Vagina (tissue), 2 donors: ENCODE measurements around the gene HIC2. TPM values are rescaled to one million over a fixed set of nuclear protein-coding genes. Genes with fewer than 3 reads are reported as not detected.
"Not testable (repeated sequence)": the region's sequence is repeated elsewhere in the genome, so short reads cannot be mapped to it uniquely, and the experiment has no call there.

Experiments
- DNase-seq, 2 donors: peaks; one replicate each; pipeline ENCODE4 v3.0.0-alpha.2; 2017; ENCODE audit errors: extremely low spot score in 2 of 2
- H3K27ac ChIP-seq: fragments of 200-600 bp; sonication (generic); one replicate; pipeline ENCODE4 v1.5.1; 2019
- H3K27me3 ChIP-seq: fragments of 200-600 bp; sonication (generic); one replicate; pipeline ENCODE4 v1.5.1; 2019
- H3K36me3 ChIP-seq, 2 donors: fragments of 200-600 bp; sonication (generic); one replicate each; pipeline ENCODE4 v1.5.1; 2017 to 2019
- H3K4me1 ChIP-seq: fragments of 200-600 bp; sonication (generic); one replicate; pipeline ENCODE4 v1.5.1; 2019
- H3K4me3 ChIP-seq, 2 donors: fragments of 200-600 bp; sonication (generic); 1 replicate in 1 of 2; 2 replicates in 1 of 2; pipeline ENCODE4 v1.5.1; 2016 to 2019
- H3K9me3 ChIP-seq: fragments of 200-600 bp; sonication (generic); one replicate; pipeline ENCODE4 v1.5.1; 2019
- POLR2A ChIP-seq, 2 donors: fragments of 450-650 bp; IDR thresholded peaks; one replicate each; pipeline ENCODE4 v1.6.1; 2017; ENCODE audit warnings: antibody characterized with exemption in 2 of 2, mild to moderate bottlenecking in 2 of 2, moderate library complexity in 2 of 2
- POLR2AphosphoS5 ChIP-seq, 2 donors: sonication (generic); formaldehyde crosslinking; IDR thresholded peaks; one replicate each; pipeline ENCODE4 v1.9.0; 2017; ENCODE audit warnings: antibody characterized with exemption in 2 of 2, mild to moderate bottlenecking in 2 of 2, low read depth in 1 of 2; ENCODE audit not compliant: insufficient read depth in 1 of 2
- intact Hi-C: fragments of 100-400 bp; cut with DNase I; formaldehyde crosslinking; loops from one replicate; pipeline ENCODE4 v1.15.1; 2023
- total RNA-seq: library from RNA; depleted of rRNA; stranded (reverse); fragments of >200 nt; gene quantifications from one replicate; pipeline ENCODE4 v1.2.3, GENCODE V29; 2016
- TF ChIP-seq, protein P1 (sequence below), 3 experiments: fragments of 450-650 bp in 2 of 3; fragments of 200-600 bp in 1 of 3; sonication (generic) in 1 of 3; IDR thresholded peaks; one replicate each; pipeline ENCODE4 v1.5.1; 2017 to 2019; ENCODE audit warnings: antibody characterized with exemption in 3 of 3, mild to moderate bottlenecking in 2 of 3, moderate library complexity in 2 of 3

HIC2 gene
- total RNA-seq, 1 donor from 2014 or later = 3.9 TPM

DNA sequence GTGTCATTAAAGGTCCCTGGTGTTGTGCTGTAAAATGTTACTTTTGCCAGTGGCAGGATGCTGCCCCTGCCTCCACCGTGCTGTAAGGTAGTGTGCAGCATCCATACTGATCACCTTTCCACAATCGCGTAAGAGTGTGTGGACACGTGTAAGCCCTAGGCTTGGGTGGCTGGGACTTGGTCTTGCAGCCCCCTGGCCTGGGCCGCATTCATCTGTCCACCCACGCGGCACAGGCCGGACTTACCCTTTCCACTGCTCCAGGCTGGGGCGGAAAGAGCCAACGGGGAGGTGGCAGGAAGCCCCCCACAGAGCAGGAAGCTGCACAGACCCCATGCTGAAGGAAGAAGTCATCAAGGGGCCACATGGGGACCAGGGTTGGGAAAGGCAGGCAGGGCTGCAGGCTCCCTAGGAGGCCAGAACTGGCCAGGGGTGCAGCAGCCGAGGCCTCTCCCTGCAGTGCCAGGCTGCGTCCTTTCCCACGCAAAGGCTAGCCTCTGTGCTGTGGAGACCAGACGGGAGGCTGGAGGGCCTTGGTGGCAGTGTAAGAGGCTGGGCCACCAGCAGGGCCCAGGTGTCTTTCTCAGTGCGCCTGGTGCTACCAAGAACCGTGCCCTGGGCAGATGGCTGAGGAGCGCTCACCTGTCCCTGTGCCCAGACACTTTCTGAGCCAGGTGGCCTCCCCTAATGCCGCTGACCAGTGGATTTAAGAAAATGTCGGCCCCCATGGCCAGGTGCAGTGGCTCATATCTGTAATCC, 38.3 kb downstream of the HIC2 start:
- DNase-seq = no peak

DNA sequence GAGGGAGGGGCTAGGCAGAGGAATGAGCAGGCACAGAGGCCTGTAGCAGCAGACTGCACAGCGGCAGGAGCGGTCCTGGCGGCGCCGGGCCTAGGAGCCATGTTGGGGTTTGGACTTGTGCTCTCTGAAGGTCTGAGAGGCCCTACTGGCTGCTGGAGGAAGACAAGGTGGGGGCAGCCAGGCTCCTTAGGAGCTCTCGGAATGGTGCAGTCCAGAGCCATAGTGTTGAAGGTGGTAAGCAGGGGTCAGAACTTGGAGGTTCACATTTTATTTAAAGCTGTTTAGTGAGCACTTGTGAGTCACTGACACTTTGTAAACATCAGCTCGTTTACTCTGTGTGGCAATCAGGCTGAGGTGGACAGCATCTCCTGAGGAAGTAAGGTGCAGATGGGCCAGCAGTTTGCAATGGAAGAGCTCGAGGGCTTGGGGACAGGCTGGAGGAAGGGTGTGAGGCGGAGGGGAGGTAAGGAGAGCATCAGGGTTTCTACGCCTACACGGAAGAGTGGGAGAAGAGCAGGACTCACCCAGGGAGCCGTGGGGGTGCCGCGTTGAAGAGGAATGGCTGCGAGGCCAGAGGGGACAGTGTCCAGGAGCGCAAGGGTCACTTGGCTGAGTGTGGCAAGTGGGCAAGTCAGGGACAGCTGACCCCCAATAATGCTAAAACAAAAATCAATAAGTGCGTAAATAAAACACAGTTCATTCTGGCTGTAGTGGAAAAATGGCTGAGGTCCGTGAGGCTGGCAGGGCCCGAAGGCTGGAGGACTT, 40.0 kb downstream of the HIC2 start:
- Histone ChIP-seq H3K27ac (no peak overlapping the region), H3K9me3 (no peaks in the 10 kb centered on the region), H3K4me1 (no peaks in the 10 kb centered on the region), H3K36me3 (no peaks in the 10 kb centered on the region), H3K4me3 (no peak overlapping the region), H3K27me3 (no peaks in the 10 kb centered on the region)
- no peak for DNase-seq
- no peak for TF ChIP-seq POLR2AphosphoS5 (IDR thresholded peaks at IDR 0.05; ENCODE audit: insufficient read depth in 1 of 2, low read depth in 1 of 2)
- TF ChIP-seq POLR2A (IDR thresholded peaks at IDR 0.05) = no peak
- TF ChIP-seq, protein P1, sequence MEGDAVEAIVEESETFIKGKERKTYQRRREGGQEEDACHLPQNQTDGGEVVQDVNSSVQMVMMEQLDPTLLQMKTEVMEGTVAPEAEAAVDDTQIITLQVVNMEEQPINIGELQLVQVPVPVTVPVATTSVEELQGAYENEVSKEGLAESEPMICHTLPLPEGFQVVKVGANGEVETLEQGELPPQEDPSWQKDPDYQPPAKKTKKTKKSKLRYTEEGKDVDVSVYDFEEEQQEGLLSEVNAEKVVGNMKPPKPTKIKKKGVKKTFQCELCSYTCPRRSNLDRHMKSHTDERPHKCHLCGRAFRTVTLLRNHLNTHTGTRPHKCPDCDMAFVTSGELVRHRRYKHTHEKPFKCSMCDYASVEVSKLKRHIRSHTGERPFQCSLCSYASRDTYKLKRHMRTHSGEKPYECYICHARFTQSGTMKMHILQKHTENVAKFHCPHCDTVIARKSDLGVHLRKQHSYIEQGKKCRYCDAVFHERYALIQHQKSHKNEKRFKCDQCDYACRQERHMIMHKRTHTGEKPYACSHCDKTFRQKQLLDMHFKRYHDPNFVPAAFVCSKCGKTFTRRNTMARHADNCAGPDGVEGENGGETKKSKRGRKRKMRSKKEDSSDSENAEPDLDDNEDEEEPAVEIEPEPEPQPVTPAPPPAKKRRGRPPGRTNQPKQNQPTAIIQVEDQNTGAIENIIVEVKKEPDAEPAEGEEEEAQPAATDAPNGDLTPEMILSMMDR (IDR thresholded peaks at IDR 0.05) = no peak
- intact Hi-C loops = no loop called here

More for the DNA sequence above, 38.3 kb downstream of the HIC2 start:
- no peaks in the 10 kb centered on the region for H3K4me1 ChIP-seq
- intact Hi-C loops = no loop called here
- H3K4me3 ChIP-seq = no peak overlapping the region
- TF ChIP-seq POLR2A (IDR thresholded peaks at IDR 0.05) = no peak
- no peak for TF ChIP-seq POLR2AphosphoS5 (IDR thresholded peaks at IDR 0.05; ENCODE audit: insufficient read depth in 1 of 2, low read depth in 1 of 2)
- TF ChIP-seq, protein P1 (IDR thresholded peaks at IDR 0.05) = no peak
- H3K9me3 ChIP-seq = no peaks in the 10 kb centered on the region
- H3K27ac ChIP-seq = no peak overlapping the region
- no peaks in the 10 kb centered on the region for H3K27me3 ChIP-seq
- H3K36me3 ChIP-seq = no peaks in the 10 kb centered on the region

DNA sequence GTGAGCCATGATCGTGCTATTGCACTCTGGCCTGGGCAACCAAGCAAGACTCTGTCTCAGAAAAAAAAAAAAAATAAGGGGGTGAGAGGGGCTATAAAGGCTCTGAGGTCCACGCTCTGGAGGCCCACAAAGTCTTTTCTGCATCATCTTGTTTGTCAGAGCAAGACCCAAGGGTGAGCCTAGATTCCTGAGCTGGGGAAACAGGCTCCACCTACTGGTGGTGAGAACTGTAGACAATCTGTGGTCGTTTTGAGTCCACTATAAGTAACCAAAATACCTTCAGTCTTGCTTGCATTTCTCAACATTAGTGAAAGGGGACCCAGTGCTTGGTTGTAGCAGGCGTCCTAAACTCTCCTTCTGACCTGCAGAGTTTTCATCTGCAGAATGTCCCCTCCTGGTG, 45.5 kb downstream of the HIC2 start:
- H3K27ac ChIP-seq, H3K4me1 ChIP-seq, DNase-seq, H3K9me3 ChIP-seq, H3K4me3 ChIP-seq, intact Hi-C loops, H3K36me3 ChIP-seq, H3K27me3 ChIP-seq: not testable (repeated sequence)

DNA sequence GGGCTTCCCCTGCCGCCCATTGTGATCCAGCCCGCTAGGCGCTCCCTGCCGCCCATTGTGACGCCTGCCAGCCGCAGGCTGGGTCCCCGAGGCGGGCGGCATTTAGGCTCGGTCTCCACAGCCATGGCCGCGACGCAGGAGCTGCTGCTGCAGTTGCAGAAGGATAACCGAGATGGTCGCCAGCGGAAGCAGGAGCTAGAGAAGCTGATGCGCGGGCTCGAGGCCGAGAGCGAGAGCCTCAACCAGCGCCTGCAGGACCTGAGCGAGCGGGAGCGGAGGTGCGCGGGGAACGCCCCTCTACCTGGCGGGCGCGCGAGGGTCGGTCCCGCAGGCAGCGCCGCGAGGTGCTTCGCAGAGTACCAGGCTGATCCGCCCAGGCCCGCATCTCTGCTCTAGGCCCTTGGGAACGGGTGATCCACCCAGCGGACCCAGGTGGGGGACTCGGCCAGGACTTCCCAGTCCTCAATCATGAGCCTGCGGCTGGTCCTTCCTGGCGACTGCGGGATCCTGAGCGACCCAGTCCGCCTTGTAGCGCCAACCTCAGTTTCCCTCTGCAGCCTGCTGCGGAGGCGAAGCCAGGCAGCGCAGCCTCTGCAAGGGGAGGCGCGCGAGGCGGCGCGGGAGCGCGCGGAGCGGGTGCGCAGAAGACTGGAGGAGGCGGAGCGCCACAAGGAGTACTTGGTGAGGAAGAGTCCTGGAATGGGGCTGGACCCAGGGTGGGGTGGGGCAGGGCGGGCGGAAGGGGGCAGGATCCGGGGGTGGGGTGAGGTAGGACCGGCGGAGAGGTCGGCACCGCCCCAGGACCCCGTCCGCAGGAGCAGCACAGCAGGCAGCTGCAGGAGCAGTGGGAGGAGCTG, 50.4 kb downstream of the HIC2 start, which contains the start of gene TMEM191C:
Gene TMEM191C (plus strand): TSS at position 51 of the 857 bp plus-strand sequence. CDS start 73 bp downstream, at position 124.
- H3K9me3 ChIP-seq, H3K4me1 ChIP-seq, intact Hi-C loops, DNase-seq, H3K27me3 ChIP-seq, H3K36me3 ChIP-seq, H3K27ac ChIP-seq: not testable (repeated sequence)
- peak within 1 kb of the TSS; percentile 31 to 42 for H3K4me3 ChIP-seq

DNA sequence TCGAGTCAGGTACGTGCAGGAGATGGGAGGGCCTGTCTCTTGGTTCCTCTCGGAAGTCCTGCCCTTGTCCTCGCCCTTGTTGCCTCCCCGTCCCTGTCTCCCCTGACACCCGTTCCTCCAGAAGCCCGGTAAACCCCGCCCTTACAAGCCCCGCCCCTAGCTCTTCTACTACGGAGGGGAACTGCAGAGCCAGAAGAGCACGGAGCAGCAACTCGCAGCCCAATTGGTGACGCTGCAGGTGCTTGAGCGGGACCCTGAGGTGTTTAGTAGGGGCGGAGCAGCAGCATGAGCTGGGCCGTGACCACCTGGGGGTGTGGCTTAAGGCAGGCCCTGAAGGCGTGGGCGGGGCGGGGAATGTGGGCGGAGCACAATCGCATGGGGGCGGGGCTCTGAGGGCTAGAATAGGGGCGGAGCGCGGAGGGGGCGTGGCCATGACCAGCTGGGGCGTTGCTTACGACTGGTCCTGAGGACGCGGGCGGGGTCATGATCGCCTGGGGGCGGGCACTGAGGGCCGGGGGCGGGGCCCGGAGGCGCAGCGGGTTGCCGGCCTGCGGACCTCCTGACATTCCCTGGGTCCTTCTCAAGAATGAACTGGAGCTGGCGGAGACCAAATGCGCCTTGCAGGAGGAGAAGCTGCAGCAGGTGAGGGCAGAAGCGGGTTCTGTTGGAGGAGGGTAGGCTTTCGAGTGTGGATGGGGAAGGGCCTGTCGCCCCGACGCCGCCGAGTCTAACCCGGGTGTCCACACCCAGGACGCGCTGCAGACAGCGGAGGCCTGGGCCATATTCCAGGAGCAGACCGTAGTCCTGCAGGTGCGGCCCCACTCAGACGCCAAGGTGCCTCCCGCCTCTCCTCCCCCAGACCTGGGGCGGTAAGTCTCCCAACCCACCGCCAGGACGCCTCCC, 51.3 kb downstream of the HIC2 start:
- H3K27me3 ChIP-seq, H3K4me1 ChIP-seq, H3K27ac ChIP-seq, intact Hi-C loops, H3K9me3 ChIP-seq, H3K36me3 ChIP-seq, DNase-seq: not testable (repeated sequence)
- peak overlapping the region; percentile 31 to 42 for H3K4me3 ChIP-seq

DNA sequence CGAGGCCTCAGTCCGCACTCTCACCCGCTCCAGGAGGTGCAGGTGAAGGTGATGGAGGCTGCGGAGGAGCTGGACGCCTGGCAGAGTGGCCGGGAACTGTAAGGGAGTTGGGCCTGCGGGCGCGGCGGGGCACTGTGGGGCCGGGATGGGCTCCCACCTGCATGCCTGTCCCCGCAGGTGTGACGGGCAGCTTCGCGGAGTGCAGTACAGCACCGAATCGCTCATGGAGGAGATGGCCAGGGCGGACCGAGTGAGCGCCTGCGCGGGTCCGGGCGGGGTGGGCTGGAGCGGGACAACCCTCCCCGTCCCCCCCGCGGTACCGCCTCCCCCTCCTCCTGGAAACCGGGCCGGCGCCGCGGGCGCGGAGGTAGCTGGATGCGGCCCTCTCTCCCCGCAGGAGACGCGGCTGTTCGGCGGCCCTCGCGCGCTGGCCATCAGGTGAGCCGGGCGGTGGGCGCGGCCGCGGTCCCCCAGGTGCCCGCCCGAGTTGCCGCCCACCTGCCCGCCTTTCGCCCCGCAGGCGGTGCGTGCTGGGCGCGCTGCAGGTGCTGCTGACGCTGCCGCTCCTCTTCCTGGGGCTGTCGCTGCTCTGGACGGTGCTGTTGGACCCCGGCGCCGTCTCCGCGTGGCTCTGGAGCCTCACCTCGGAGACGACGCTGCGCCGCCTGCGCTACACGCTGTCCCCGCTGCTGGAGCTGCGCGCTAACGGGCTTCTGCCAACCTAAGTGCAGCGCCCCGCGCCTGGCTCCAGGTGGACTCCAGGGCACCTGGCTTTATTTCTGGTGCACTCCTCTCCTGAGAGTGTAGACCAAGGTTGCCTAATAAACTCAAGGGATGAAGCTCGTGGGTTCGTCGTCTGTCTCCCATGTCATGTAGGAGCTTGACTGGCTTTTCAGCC, 52.2 kb downstream of the HIC2 start:
- DNase-seq, H3K27me3 ChIP-seq, H3K27ac ChIP-seq, H3K36me3 ChIP-seq, intact Hi-C loops, H3K4me1 ChIP-seq, H3K9me3 ChIP-seq, H3K4me3 ChIP-seq: not testable (repeated sequence)

DNA sequence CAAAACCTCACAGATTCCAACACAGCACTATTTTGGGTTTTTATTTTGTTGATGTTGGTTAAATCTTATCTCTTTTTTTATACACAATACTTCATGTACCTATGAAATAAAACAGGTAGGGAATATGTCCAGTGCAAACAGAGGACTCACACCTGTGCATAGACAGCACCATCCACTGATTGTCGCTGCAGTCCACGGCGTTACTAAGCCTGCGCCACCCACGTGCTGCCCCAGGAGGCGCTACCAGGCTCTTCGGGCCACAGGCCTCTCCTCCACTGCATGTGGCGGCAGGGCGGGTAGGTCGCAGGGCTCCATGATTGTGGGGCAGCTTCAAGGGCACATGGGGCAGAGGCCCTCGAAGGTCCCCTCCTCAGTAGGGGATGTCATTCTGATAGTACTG, 55.8 kb downstream of the HIC2 start:
- DNase-seq, H3K27me3 ChIP-seq: not testable (repeated sequence)

DNA sequence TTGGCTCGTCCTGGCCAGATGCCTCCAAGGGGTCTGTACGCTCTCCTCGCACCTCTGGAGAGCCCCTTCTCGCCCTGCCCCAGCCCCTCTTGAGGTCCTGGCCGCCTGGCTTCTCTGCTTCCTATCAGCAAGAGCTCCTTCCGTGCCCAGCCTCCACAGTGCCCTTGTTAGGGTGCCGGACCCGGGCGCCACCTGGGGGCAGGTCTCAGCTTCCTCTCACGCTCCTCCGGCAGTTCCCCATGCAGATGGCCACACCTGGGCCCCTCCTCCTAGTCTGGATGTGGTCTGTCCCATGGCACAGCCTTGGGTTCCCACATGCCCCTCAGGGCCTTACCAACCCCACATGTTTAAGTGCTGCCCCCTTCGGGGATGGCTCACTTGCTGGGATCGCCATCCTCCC, 56.5 kb downstream of the HIC2 start:
- H3K36me3 ChIP-seq, H3K4me1 ChIP-seq, H3K4me3 ChIP-seq, H3K27me3 ChIP-seq, DNase-seq, H3K9me3 ChIP-seq, H3K27ac ChIP-seq, intact Hi-C loops: not testable (repeated sequence)

More for the DNA sequence above, 55.8 kb downstream of the HIC2 start:
- H3K36me3 ChIP-seq, intact Hi-C loops, H3K4me3 ChIP-seq, H3K4me1 ChIP-seq, H3K27ac ChIP-seq, H3K9me3 ChIP-seq: not testable (repeated sequence)

DNA sequence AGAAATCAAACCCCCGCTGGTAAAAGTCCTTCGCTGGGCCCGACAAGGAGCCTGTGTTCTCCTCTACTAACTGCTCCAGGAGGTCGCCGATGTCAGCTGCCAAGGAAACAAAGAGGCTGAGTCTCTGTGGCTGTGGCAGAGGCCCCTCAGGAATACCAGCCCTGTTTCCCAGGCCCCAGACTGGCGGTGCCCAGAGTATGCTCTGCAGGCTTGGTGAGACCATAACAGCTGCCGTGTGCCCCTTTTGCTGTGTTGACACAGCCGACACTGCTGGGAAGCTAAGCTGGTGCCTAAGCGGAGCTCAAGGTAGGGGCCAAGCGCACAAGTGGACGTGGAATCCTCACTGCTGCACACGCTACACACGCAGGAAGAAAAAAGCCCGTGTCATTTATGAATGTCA, 66.9 kb downstream of the HIC2 start:
- H3K36me3 ChIP-seq, DNase-seq, H3K4me3 ChIP-seq, intact Hi-C loops, H3K9me3 ChIP-seq, H3K27me3 ChIP-seq, H3K27ac ChIP-seq, H3K4me1 ChIP-seq: not testable (repeated sequence)
